CD4-positive, CD25-positive, alpha-beta regulatory T cell (primary cell): ENCODE measurements around the gene FAM110C. TPM values are rescaled to one million over a fixed set of nuclear protein-coding genes. Genes with fewer than 3 reads are reported as not detected.
"Not testable (repeated sequence)": the region's sequence is repeated elsewhere in the genome, so short reads cannot be mapped to it uniquely, and the experiment has no call there.

Source experiments
- ATAC-seq, 2 donors: fragments of 150-1000 bp; cut with Tn5 transposase; one replicate each; pipeline ENCODE4 v1.10.0; 2021; ENCODE audit warnings: low read depth in 2 of 2, moderate number of reproducible peaks in 2 of 2, moderate library complexity in 1 of 2
- DNase-seq, 3 donors: peaks; one replicate each; pipeline versions ENCODE4 v3.0.0 to v3.0.0-alpha.2; 2012 to 2022; ENCODE audit warnings: mixed read lengths in 1 of 3
- H3K27ac ChIP-seq: one replicate; pipeline ENCODE4 v1.7.0; 2013; ENCODE audit warnings: mild to moderate bottlenecking, low read length; ENCODE audit not compliant: insufficient read depth, poor library complexity, severe bottlenecking
- H3K27me3 ChIP-seq: one replicate; pipeline ENCODE4 v1.7.0; 2013; ENCODE audit warnings: low read length; ENCODE audit not compliant: control insufficient read depth, insufficient read depth
- H3K36me3 ChIP-seq: one replicate; pipeline ENCODE4 v1.7.0; 2013; ENCODE audit warnings: mild to moderate bottlenecking, low read length, moderate library complexity; ENCODE audit not compliant: control insufficient read depth, insufficient read depth
- H3K4me1 ChIP-seq: 2 replicates; pipeline ENCODE4 v1.7.0; 2013; ENCODE audit warnings: mild to moderate bottlenecking, low read length; ENCODE audit not compliant: insufficient read depth, control insufficient read depth, poor library complexity, severe bottlenecking
- H3K4me3 ChIP-seq: one replicate; pipeline ENCODE4 v1.7.0; 2013; ENCODE audit warnings: low read depth, mild to moderate bottlenecking, low read length, moderate library complexity
- H3K9me3 ChIP-seq, 2 experiments: 1 replicate in 1 of 2; 2 replicates in 1 of 2; pipeline ENCODE4 v1.7.0; 2013; ENCODE audit warnings: low read length in 2 of 2, mild to moderate bottlenecking in 1 of 2, moderate library complexity in 1 of 2; ENCODE audit not compliant: control insufficient read depth in 2 of 2
- H3K27ac Mint-ChIP-seq, 3 donors: one replicate each; pipeline ENCODE4 v1.8.0; 2020 to 2022; ENCODE audit warnings: mild to moderate bottlenecking in 3 of 3, mixed read lengths in 3 of 3, moderate library complexity in 2 of 3
- H3K27me3 Mint-ChIP-seq: one replicate; pipeline ENCODE4 v1.8.0; 2022; ENCODE audit warnings: mild to moderate bottlenecking, mixed read lengths
- H3K36me3 Mint-ChIP-seq: one replicate; pipeline ENCODE4 v1.8.0; 2020; ENCODE audit warnings: mixed read lengths
- H3K4me1 Mint-ChIP-seq, 4 donors: one replicate each; pipeline ENCODE4 v1.8.0; 2020 to 2022; ENCODE audit warnings: mixed read lengths in 4 of 4, mild to moderate bottlenecking in 1 of 4
- H3K4me3 Mint-ChIP-seq, 4 donors: one replicate each; pipeline ENCODE4 v1.8.0; 2020 to 2022; ENCODE audit warnings: mild to moderate bottlenecking in 4 of 4, mixed read lengths in 4 of 4, moderate library complexity in 3 of 4
- H3K9me3 Mint-ChIP-seq, 7 donors: one replicate each; pipeline ENCODE4 v1.8.0; 2020 to 2022; ENCODE audit warnings: mixed read lengths in 7 of 7, mild to moderate bottlenecking in 3 of 7, moderate library complexity in 2 of 7
- polyA plus RNA-seq, 4 donors: library from polyadenylated mRNA; unstranded; fragments of 300-500 nt; fragmentation: Illumina TruSeq; gene quantifications; one replicate each; pipeline ENCODE4 v1.2.3, GENCODE V29; 2021
- total RNA-seq: library from RNA; stranded (reverse); gene quantifications from one replicate; pipeline ENCODE4 v1.2.3, GENCODE V29; 2022

FAM110C gene
- total and polyA plus RNA-seq, 5 donors from 2014 or later, result 0.79 to 4.9 (median 1.8) TPM

- Mint-ChIP-seq H3K27ac (no peak overlapping the region), H3K4me1 (no peaks in the 10 kb centered on the region), H3K4me3 (no peak overlapping the region), H3K9me3 (peaks cover 0 to 3% (median 0%) of the 10 kb centered on the region in 7 donors), H3K36me3 (no peaks in the 10 kb centered on the region), H3K27me3 (peaks cover 22% of the 10 kb centered on the region)
- ATAC-seq (no peak), DNase-seq (no peak)
- H3K27ac ChIP-seq, result no peak overlapping the region
- no peaks in the 10 kb centered on the region for H3K9me3 ChIP-seq
- no peaks in the 10 kb centered on the region for H3K27me3 ChIP-seq
- H3K36me3 ChIP-seq, result no peaks in the 10 kb centered on the region
- H3K4me3 ChIP-seq, result no peak overlapping the region
- no peaks in the 10 kb centered on the region for H3K4me1 ChIP-seq
Observed at GRCh38 chr2:71309-72035, 25.2 kb upstream of the FAM110C start.

GRCh38 chr2:69366-70344 lies 23.4 kb upstream of the FAM110C start:
- DNase-seq, result no peak
- H3K27ac Mint-ChIP-seq, result no peak overlapping the region
- H3K4me3 Mint-ChIP-seq, result no peak overlapping the region
- H3K36me3 ChIP-seq, result no peaks in the 10 kb centered on the region
- H3K36me3 Mint-ChIP-seq, result no peaks in the 10 kb centered on the region
- H3K9me3 ChIP-seq, result no peaks in the 10 kb centered on the region
- H3K27me3 Mint-ChIP-seq, result peaks cover 26% of the 10 kb centered on the region
- H3K27me3 ChIP-seq, result peaks cover 1% of the 10 kb centered on the region
- H3K4me1 ChIP-seq, result no peaks in the 10 kb centered on the region
- H3K9me3 Mint-ChIP-seq, result peaks cover 0 to 3% (median 0%) of the 10 kb centered on the region in 7 donors
- ATAC-seq, result no peak
- H3K4me3 ChIP-seq, result no peak overlapping the region
- no peak overlapping the region for H3K27ac ChIP-seq
- no peaks in the 10 kb centered on the region for H3K4me1 Mint-ChIP-seq

GRCh38 chr2:68637-69036 lies 22.3 kb upstream of the FAM110C start:
- H3K36me3 ChIP-seq, H3K27ac Mint-ChIP-seq, H3K36me3 Mint-ChIP-seq, ATAC-seq, H3K9me3 Mint-ChIP-seq, H3K4me1 Mint-ChIP-seq, H3K27ac ChIP-seq, H3K9me3 ChIP-seq, H3K27me3 ChIP-seq, H3K4me1 ChIP-seq, DNase-seq, H3K4me3 Mint-ChIP-seq, H3K4me3 ChIP-seq: not testable (repeated sequence)
- H3K27me3 Mint-ChIP-seq, result peaks cover 30% of the 10 kb centered on the region

GRCh38 chr2:66853-67252 lies 20.5 kb upstream of the FAM110C start:
- ATAC-seq (no peak), DNase-seq (no peak)
- no peaks in the 10 kb centered on the region for H3K4me1 ChIP-seq
- peaks cover 0 to 3% (median 0%) of the 10 kb centered on the region in 7 donors for H3K9me3 Mint-ChIP-seq
- peaks cover 2% of the 10 kb centered on the region for H3K27me3 ChIP-seq
- peaks cover 33% of the 10 kb centered on the region for H3K27me3 Mint-ChIP-seq
- H3K36me3 ChIP-seq, result no peaks in the 10 kb centered on the region
- H3K27ac Mint-ChIP-seq, result no peak overlapping the region
- H3K27ac ChIP-seq, result no peak overlapping the region
- H3K4me3 Mint-ChIP-seq, result no peak overlapping the region
- no peaks in the 10 kb centered on the region for H3K36me3 Mint-ChIP-seq
- H3K4me1 Mint-ChIP-seq, result no peaks in the 10 kb centered on the region
- no peaks in the 10 kb centered on the region for H3K9me3 ChIP-seq
- H3K4me3 ChIP-seq, result no peak overlapping the region

GRCh38 chr2:65121-65520 lies 18.8 kb upstream of the FAM110C start:
- H3K4me1 Mint-ChIP-seq, result peaks cover 0 to 4% (median 0%) of the 10 kb centered on the region in 4 donors
- no peaks in the 10 kb centered on the region for H3K4me1 ChIP-seq
- no peak overlapping the region for H3K27ac Mint-ChIP-seq

GRCh38 chr2:55587-56448 lies 9.5 kb upstream of the FAM110C start:
- ATAC-seq (no peak), DNase-seq (no peak)
- H3K4me3 ChIP-seq, result no peak overlapping the region
- no peaks in the 10 kb centered on the region for H3K36me3 ChIP-seq
- peaks cover 15 to 21% of the 10 kb centered on the region in 2 experiments for H3K9me3 ChIP-seq
- no peaks in the 10 kb centered on the region for H3K36me3 Mint-ChIP-seq
- H3K27ac Mint-ChIP-seq, result no peak overlapping the region
- no peak overlapping the region for H3K4me3 Mint-ChIP-seq
- H3K27me3 Mint-ChIP-seq, result peaks cover 8% of the 10 kb centered on the region
- peaks cover 3 to 17% (median 5%) of the 10 kb centered on the region in 7 donors for H3K9me3 Mint-ChIP-seq
- H3K27ac ChIP-seq, result no peak overlapping the region
- no peaks in the 10 kb centered on the region for H3K4me1 Mint-ChIP-seq
- H3K4me1 ChIP-seq, result no peaks in the 10 kb centered on the region
- H3K27me3 ChIP-seq, result peaks cover 2% of the 10 kb centered on the region

More at GRCh38 chr2:65121-65520, 18.8 kb upstream of the FAM110C start:
- Mint-ChIP-seq H3K27me3 (peaks cover 42% of the 10 kb centered on the region), H3K9me3 (peaks cover 0 to 7% (median 1%) of the 10 kb centered on the region in 7 donors), H3K36me3 (no peaks in the 10 kb centered on the region), H3K4me3 (no peak overlapping the region)
- DNase-seq, result no peak
- Histone ChIP-seq H3K27ac (no peak overlapping the region), H3K27me3 (peaks cover 2% of the 10 kb centered on the region), H3K4me3 (no peak overlapping the region), H3K36me3 (no peaks in the 10 kb centered on the region), H3K9me3 (no peaks in the 10 kb centered on the region)
- ATAC-seq, result no peak

- no peak overlapping the region for H3K27ac Mint-ChIP-seq
Observed at GRCh38 chr2:51613-52012, 5.3 kb upstream of the FAM110C start.

More at GRCh38 chr2:51613-52012, 5.3 kb upstream of the FAM110C start:
- H3K4me1 Mint-ChIP-seq, result peaks cover 0 to 6% (median 2%) of the 10 kb centered on the region in 4 donors
- Histone ChIP-seq H3K4me1 (peaks cover 6% of the 10 kb centered on the region), H3K27me3 (peaks cover 2% of the 10 kb centered on the region), H3K4me3 (no peak overlapping the region), H3K36me3 (no peaks in the 10 kb centered on the region), H3K9me3 (no peaks in the 10 kb centered on the region), H3K27ac (no peak overlapping the region)
- H3K36me3 Mint-ChIP-seq, result no peaks in the 10 kb centered on the region
- no peak for DNase-seq
- no peak for ATAC-seq
- H3K9me3 Mint-ChIP-seq, result peaks cover 0 to 11% (median 4%) of the 10 kb centered on the region in 7 donors
- H3K27me3 Mint-ChIP-seq, result peaks cover 33% of the 10 kb centered on the region
- no peak overlapping the region for H3K4me3 Mint-ChIP-seq
